Tibial artery (tissue), 4 donors: ENCODE data around the gene RIOX2.

Source experiments
- DNase-seq, 2 donors: peaks; one replicate each; pipeline ENCODE4 v3.0.0-alpha.2; 2019
- H3K27ac ChIP-seq, 2 donors: fragments of 200-600 bp; sonication (generic) in 1 of 2; 1 replicate in 1 of 2; 2 replicates in 1 of 2; pipeline ENCODE4 v1.5.1; 2018 to 2019; ENCODE audit warnings: mild to moderate bottlenecking in 1 of 2
- H3K27me3 ChIP-seq, 2 donors: fragments of 200-600 bp; sonication (generic) in 1 of 2; one replicate each; pipeline versions ENCODE4 v1.5.1 to v1.6.0; 2016 to 2019
- H3K36me3 ChIP-seq, 3 donors: fragments of 200-600 bp; sonication (generic) in 2 of 3; one replicate each; pipeline ENCODE4 v1.5.1; 2016 to 2019; ENCODE audit warnings: mild to moderate bottlenecking in 2 of 3
- H3K4me1 ChIP-seq, 4 donors: fragments of 200-600 bp; sonication (generic) in 2 of 4; 1 replicate in 3 of 4; 2 replicates in 1 of 4; pipeline ENCODE4 v1.5.1; 2016 to 2019
- H3K4me3 ChIP-seq, 2 donors: fragments of 200-600 bp; sonication (generic) in 1 of 2; 1 replicate in 1 of 2; 2 replicates in 1 of 2; pipeline ENCODE4 v1.5.1; 2018 to 2019; ENCODE audit warnings: mild to moderate bottlenecking in 2 of 2
- H3K9me3 ChIP-seq, 3 donors: fragments of 200-600 bp; sonication (generic) in 1 of 3; one replicate each; pipeline ENCODE4 v1.5.1; 2016 to 2019
- intact Hi-C: fragments of 100-400 bp; cut with DNase I; formaldehyde crosslinking; loops from one replicate; pipeline ENCODE4 v1.15.0; 2023; ENCODE audit warnings: low total_unique reads
- TF ChIP-seq, protein P1 (sequence below), 2 experiments: fragments of 200-600 bp in 1 of 2; fragments of 450-650 bp in 1 of 2; IDR thresholded peaks; one replicate each; pipeline ENCODE4 v1.5.1; 2017 to 2019; ENCODE audit warnings: antibody characterized with exemption in 2 of 2, mild to moderate bottlenecking in 1 of 2, moderate library complexity in 1 of 2

The RIOX2 gene

DNA sequence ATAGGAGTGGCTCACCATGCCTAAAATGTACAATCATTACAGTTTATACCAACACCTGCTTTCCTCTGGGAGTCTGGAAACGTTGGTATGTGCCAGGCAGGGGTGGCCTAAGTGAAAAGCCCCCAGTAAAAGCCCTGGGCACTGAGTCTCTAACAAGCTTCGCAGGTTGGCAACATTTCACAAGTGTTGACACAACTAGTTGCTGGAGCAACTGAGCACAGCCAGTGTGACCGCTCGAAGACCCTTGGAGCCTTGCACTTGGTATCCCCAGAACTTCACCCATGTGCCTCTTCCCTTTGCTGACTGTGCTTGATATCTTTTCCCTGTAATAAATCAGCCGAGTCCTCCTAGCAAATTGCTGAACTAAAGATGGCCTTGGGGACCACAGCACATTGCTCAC, 2.7 kb downstream of the RIOX2 start:
- DNase-seq = no peak
- TF ChIP-seq, protein P1, sequence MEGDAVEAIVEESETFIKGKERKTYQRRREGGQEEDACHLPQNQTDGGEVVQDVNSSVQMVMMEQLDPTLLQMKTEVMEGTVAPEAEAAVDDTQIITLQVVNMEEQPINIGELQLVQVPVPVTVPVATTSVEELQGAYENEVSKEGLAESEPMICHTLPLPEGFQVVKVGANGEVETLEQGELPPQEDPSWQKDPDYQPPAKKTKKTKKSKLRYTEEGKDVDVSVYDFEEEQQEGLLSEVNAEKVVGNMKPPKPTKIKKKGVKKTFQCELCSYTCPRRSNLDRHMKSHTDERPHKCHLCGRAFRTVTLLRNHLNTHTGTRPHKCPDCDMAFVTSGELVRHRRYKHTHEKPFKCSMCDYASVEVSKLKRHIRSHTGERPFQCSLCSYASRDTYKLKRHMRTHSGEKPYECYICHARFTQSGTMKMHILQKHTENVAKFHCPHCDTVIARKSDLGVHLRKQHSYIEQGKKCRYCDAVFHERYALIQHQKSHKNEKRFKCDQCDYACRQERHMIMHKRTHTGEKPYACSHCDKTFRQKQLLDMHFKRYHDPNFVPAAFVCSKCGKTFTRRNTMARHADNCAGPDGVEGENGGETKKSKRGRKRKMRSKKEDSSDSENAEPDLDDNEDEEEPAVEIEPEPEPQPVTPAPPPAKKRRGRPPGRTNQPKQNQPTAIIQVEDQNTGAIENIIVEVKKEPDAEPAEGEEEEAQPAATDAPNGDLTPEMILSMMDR (IDR thresholded peaks at IDR 0.05) = no peak

GRCh38 chr3:97968376-97968775, 3.9 kb downstream of the RIOX2 start:
- Histone ChIP-seq H3K4me3 (no peak overlapping the region), H3K27ac (no peak overlapping the region), H3K36me3 (peaks cover 0 to 11% (median 11%) of the 10 kb centered on the region in 3 donors), H3K27me3 (no peaks in the 10 kb centered on the region), H3K9me3 (no peaks in the 10 kb centered on the region), H3K4me1 (peaks cover 0 to 11% (median 0%) of the 10 kb centered on the region in 4 donors)
- intact Hi-C loops = no loop called here
- TF ChIP-seq, protein P1 (IDR thresholded peaks at IDR 0.05) = no peak
- no peak for DNase-seq

More for the DNA sequence above, 2.7 kb downstream of the RIOX2 start:
- Histone ChIP-seq H3K27me3 (no peaks in the 10 kb centered on the region), H3K4me3 (no peak overlapping the region), H3K9me3 (no peaks in the 10 kb centered on the region), H3K27ac (no peak overlapping the region), H3K4me1 (peaks cover 0 to 11% (median 0%) of the 10 kb centered on the region in 4 donors), H3K36me3 (peaks cover 0 to 11% (median 6%) of the 10 kb centered on the region in 3 donors)
- intact Hi-C loops = no loop called here

GRCh38 chr3:97967966-97968365, 4.3 kb downstream of the RIOX2 start:
- no peaks in the 10 kb centered on the region for H3K27me3 ChIP-seq
- TF ChIP-seq, protein P1 (IDR thresholded peaks at IDR 0.05) = no peak
- no peaks in the 10 kb centered on the region for H3K9me3 ChIP-seq
- no peak for DNase-seq
- intact Hi-C loops = no loop called here
- peaks cover 0 to 11% (median 0%) of the 10 kb centered on the region in 4 donors for H3K4me1 ChIP-seq
- H3K27ac ChIP-seq = no peak overlapping the region
- no peak overlapping the region for H3K4me3 ChIP-seq
- H3K36me3 ChIP-seq = peaks cover 0 to 11% (median 11%) of the 10 kb centered on the region in 3 donors

- peaks cover 0 to 7% (median 0%) of the 10 kb centered on the region in 4 donors for H3K4me1 ChIP-seq
- H3K27ac ChIP-seq = no peak overlapping the region
- intact Hi-C loops = no loop called here
- H3K27me3 ChIP-seq = no peaks in the 10 kb centered on the region
- H3K4me3 ChIP-seq = no peak overlapping the region
- peaks cover 7 to 29% (median 23%) of the 10 kb centered on the region in 3 donors for H3K36me3 ChIP-seq
- TF ChIP-seq, protein P1 (IDR thresholded peaks at IDR 0.05) = no peak
- H3K9me3 ChIP-seq = no peaks in the 10 kb centered on the region
- DNase-seq = no peak
Observed at GRCh38 chr3:97960993-97961766, 11.1 kb downstream of the RIOX2 start.

DNA sequence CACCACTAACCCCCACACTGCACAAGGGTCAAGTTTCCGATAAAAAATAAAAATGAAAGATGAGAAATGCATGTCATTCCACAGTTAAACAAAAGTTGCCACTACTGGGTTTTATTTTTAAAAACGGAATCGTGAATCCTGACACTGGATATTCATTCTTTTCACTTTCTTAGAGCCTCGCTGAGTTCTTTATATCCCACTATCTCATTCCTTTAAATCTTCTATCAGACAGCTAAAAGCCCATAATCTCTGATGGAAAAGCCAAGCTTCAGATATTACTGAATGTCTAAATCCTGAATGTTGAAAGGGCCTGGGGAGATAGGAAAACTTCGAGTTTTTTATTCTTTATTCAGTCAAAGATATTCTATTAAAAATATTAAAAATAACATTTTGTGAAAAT, 11.7 kb downstream of the RIOX2 start:
- TF ChIP-seq, protein P1 (IDR thresholded peaks at IDR 0.05) = no peak
- intact Hi-C loops = no loop called here
- H3K4me3 ChIP-seq = no peak overlapping the region
- no peaks in the 10 kb centered on the region for H3K9me3 ChIP-seq
- no peaks in the 10 kb centered on the region for H3K27me3 ChIP-seq
- peaks cover 0 to 7% (median 0%) of the 10 kb centered on the region in 4 donors for H3K4me1 ChIP-seq
- H3K27ac ChIP-seq = no peak overlapping the region
- peaks cover 7 to 29% (median 23%) of the 10 kb centered on the region in 3 donors for H3K36me3 ChIP-seq
- DNase-seq = no peak
